Tibial artery (tissue), 4 donors: ENCODE measurements around the gene KDM4B.

Experiments used
- DNase-seq, 2 donors: peaks; one replicate each; pipeline ENCODE4 v3.0.0-alpha.2; 2019
- H3K27ac ChIP-seq, 2 donors: fragments of 200-600 bp; sonication (generic) in 1 of 2; 1 replicate in 1 of 2; 2 replicates in 1 of 2; pipeline ENCODE4 v1.5.1; 2018 to 2019; ENCODE audit warnings: mild to moderate bottlenecking in 1 of 2
- H3K27me3 ChIP-seq, 2 donors: fragments of 200-600 bp; sonication (generic) in 1 of 2; one replicate each; pipeline versions ENCODE4 v1.5.1 to v1.6.0; 2016 to 2019
- H3K36me3 ChIP-seq, 3 donors: fragments of 200-600 bp; sonication (generic) in 2 of 3; one replicate each; pipeline ENCODE4 v1.5.1; 2016 to 2019; ENCODE audit warnings: mild to moderate bottlenecking in 2 of 3
- H3K4me1 ChIP-seq, 4 donors: fragments of 200-600 bp; sonication (generic) in 2 of 4; 1 replicate in 3 of 4; 2 replicates in 1 of 4; pipeline ENCODE4 v1.5.1; 2016 to 2019
- H3K4me3 ChIP-seq, 2 donors: fragments of 200-600 bp; sonication (generic) in 1 of 2; 1 replicate in 1 of 2; 2 replicates in 1 of 2; pipeline ENCODE4 v1.5.1; 2018 to 2019; ENCODE audit warnings: mild to moderate bottlenecking in 2 of 2
- H3K9me3 ChIP-seq, 3 donors: fragments of 200-600 bp; sonication (generic) in 1 of 3; one replicate each; pipeline ENCODE4 v1.5.1; 2016 to 2019
- CTCF ChIP-seq, 2 experiments: fragments of 200-600 bp in 1 of 2; fragments of 450-650 bp in 1 of 2; IDR thresholded peaks; one replicate each; pipeline ENCODE4 v1.5.1; 2017 to 2019; ENCODE audit warnings: antibody characterized with exemption in 2 of 2, mild to moderate bottlenecking in 1 of 2, moderate library complexity in 1 of 2
- intact Hi-C: fragments of 100-400 bp; cut with DNase I; formaldehyde crosslinking; loops from one replicate; pipeline ENCODE4 v1.15.0; 2023; ENCODE audit warnings: low total_unique reads

Gene KDM4B

GRCh38 chr19:5108123-5108596 lies 139.2 kb downstream of the KDM4B start:
- Histone ChIP-seq H3K27me3 (no peaks in the 10 kb centered on the region), H3K27ac (no peak overlapping the region), H3K9me3 (no peaks in the 10 kb centered on the region), H3K4me3 (no peak overlapping the region), H3K4me1 (peaks cover 0 to 36% (median 20%) of the 10 kb centered on the region in 4 donors), H3K36me3 (peaks cover 20 to 70% (median 43%) of the 10 kb centered on the region in 3 donors)
- intact Hi-C loops: no loop called here
- no peak for TF ChIP-seq CTCF (IDR thresholded peaks at IDR 0.05)
- DNase-seq: no peak

- intact Hi-C loops: no loop called here
- H3K4me3 ChIP-seq: no peak overlapping the region
- H3K36me3 ChIP-seq: peaks cover 26 to 77% (median 50%) of the 10 kb centered on the region in 3 donors
- no peaks in the 10 kb centered on the region for H3K9me3 ChIP-seq
- peaks cover 0 to 29% (median 13%) of the 10 kb centered on the region in 4 donors for H3K4me1 ChIP-seq
- no peak for TF ChIP-seq CTCF (IDR thresholded peaks at IDR 0.05)
- DNase-seq: no peak
- H3K27ac ChIP-seq: no peak overlapping the region
- H3K27me3 ChIP-seq: no peaks in the 10 kb centered on the region
Measured at GRCh38 chr19:5108866-5109265, 140.0 kb downstream of the KDM4B start.

DNA sequence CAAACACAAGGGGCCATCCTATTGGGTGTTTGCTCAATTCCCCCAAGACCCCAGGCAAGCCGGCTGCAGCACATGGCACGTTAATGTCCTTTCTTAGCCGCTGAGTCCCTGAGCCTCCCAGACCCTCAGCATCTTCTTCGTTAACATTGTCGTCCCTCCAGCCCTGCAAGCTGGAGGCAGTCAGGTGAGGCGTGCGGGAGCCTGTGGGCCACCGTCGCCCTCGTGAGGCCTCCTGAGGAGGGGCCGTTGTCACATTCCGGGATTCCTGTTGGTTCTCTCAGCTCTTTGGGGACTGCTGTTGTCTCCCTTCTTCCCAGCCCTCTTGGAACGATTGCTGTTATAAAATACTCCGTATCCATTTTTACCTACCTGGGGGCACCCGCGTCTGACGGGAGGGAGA lies 140.6 kb downstream of the KDM4B start:
- Histone ChIP-seq H3K27ac (no peak overlapping the region), H3K9me3 (no peaks in the 10 kb centered on the region), H3K27me3 (no peaks in the 10 kb centered on the region), H3K36me3 (peaks cover 33 to 84% (median 57%) of the 10 kb centered on the region in 3 donors), H3K4me3 (no peak overlapping the region), H3K4me1 (peaks cover 0 to 22% (median 7%) of the 10 kb centered on the region in 4 donors)
- DNase-seq: no peak
- intact Hi-C loops: no loop called here
- no peak for TF ChIP-seq CTCF (IDR thresholded peaks at IDR 0.05)

DNA sequence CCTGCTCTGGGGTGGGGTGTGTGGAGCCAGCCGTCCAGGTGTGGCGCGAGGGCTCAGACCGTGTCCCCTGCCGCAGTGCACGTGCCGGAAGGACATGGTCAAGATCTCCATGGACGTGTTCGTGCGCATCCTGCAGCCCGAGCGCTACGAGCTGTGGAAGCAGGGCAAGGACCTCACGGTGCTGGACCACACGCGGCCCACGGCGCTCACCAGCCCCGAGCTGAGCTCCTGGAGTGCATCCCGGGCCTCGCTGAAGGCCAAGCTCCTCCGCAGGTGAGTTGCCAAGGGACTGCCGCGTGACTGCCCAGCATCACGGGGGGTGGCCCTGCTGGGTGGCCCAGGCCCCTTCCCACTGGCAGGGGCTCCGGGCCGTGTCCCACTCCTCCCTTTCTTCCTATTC lies 141.6 kb downstream of the KDM4B start:
- no peak for TF ChIP-seq CTCF (IDR thresholded peaks at IDR 0.05)
- H3K27me3 ChIP-seq: no peaks in the 10 kb centered on the region
- intact Hi-C loops: no loop called here
- no peaks in the 10 kb centered on the region for H3K9me3 ChIP-seq
- no peak overlapping the region for H3K27ac ChIP-seq
- no peak for DNase-seq
- H3K4me1 ChIP-seq: peaks cover 0 to 14% (median 0%) of the 10 kb centered on the region in 4 donors
- H3K36me3 ChIP-seq: peaks cover 38 to 91% (median 63%) of the 10 kb centered on the region in 3 donors
- H3K4me3 ChIP-seq: no peak overlapping the region

DNA sequence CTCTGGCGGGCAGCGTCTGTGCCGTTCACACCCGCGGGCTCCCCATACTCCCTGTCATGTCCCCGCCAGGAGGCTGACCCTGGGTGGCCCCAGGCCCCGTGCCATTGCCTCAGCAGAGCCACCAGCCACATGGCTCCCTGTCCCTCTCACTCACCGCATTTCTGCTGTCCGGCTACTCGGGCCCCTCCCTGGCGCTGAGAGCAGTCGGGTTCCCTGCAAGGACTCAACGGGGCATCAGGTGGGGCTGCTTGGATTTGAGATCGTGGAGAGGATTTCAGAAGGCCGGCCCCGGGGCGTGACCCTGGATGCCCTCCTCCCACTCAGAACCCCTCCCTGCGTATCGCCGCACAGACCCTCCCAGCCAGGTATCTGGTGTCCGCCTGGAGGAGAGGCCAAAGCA lies 142.1 kb downstream of the KDM4B start:
- H3K4me1 ChIP-seq: peaks cover 0 to 14% (median 0%) of the 10 kb centered on the region in 4 donors
- no peak for TF ChIP-seq CTCF (IDR thresholded peaks at IDR 0.05)
- H3K9me3 ChIP-seq: no peaks in the 10 kb centered on the region
- H3K27ac ChIP-seq: no peak overlapping the region
- intact Hi-C loops: no loop called here
- H3K4me3 ChIP-seq: no peak overlapping the region
- H3K27me3 ChIP-seq: no peaks in the 10 kb centered on the region
- DNase-seq: no peak
- peaks cover 38 to 91% (median 63%) of the 10 kb centered on the region in 3 donors for H3K36me3 ChIP-seq

GRCh38 chr19:5112175-5112574 lies 143.3 kb downstream of the KDM4B start:
- H3K4me1 ChIP-seq: peaks cover 0 to 8% (median 0%) of the 10 kb centered on the region in 4 donors
- intact Hi-C loops: no loop called here
- no peaks in the 10 kb centered on the region for H3K9me3 ChIP-seq
- H3K4me3 ChIP-seq: no peak overlapping the region
- no peak for DNase-seq
- peaks cover 38 to 84% (median 64%) of the 10 kb centered on the region in 3 donors for H3K36me3 ChIP-seq
- H3K27me3 ChIP-seq: no peaks in the 10 kb centered on the region
- no peak overlapping the region for H3K27ac ChIP-seq
- no peak for TF ChIP-seq CTCF (IDR thresholded peaks at IDR 0.05)
